Measurements from ENCODE around the gene GPLD1.

The GPLD1 gene

DNA sequence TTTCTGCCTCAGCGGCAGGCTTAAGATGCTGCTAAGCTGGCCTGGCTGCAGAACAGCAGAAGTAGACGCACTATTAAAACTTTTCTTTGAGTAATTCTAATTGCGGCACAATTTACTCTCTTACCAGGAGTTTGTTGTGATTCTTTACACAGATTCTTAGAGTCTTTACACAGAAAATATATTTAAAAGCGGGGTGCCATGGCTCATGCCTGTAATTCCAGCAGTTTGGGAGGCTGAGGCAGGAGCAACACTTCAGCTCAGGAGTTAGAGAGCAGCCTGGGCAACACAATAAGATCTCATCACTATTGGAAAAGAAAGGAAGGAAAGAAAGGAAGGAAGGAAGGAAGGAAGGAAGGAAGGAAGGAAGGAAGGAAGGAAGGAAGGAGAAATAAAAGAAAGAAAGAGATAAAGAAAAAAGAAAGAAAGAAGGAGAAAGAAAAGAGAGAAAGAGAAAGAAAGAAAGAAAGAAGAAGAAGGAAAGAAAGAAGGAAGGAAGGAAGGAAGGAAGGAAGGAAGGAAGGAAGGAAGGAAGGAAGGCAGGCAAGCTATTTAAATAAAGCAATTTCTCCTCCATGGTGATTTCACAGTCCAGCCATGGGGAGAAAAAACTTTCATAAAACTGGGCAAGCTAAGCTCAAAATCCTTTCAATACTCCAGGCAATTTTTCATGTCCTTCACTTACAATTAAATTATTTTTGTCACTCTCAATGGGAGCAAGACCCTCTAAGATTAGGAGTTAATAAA lies 107.7 kb downstream of the GPLD1 start:
- POLR2A ChIA-PET, result no interaction called here
- CTCF ChIA-PET, result interaction anchor here (2.1 kb wide), 1 partner anchor 22 kb away, joined by 7 read pairs; no protein-coding TSS in a partner anchor
- TF ChIP-seq L3MBTL2 (conservative IDR thresholded peaks at IDR 0.05) (no peak), TARDBP (IDR thresholded peaks at IDR 0.05) (no peak), SP1 (IDR thresholded peaks at IDR 0.05) (no peak), ELF4 (IDR thresholded peaks at IDR 0.05) (no peak), FOXK2 (IDR thresholded peaks at IDR 0.05) (no peak), HDGF (IDR thresholded peaks at IDR 0.05; ENCODE audit: borderline replicate concordance) (no peak), SUZ12 (IDR thresholded peaks at IDR 0.05) (no peak), FOXA1 (IDR thresholded peaks at IDR 0.05) (no peak)
- TF ChIP-seq, protein P1, sequence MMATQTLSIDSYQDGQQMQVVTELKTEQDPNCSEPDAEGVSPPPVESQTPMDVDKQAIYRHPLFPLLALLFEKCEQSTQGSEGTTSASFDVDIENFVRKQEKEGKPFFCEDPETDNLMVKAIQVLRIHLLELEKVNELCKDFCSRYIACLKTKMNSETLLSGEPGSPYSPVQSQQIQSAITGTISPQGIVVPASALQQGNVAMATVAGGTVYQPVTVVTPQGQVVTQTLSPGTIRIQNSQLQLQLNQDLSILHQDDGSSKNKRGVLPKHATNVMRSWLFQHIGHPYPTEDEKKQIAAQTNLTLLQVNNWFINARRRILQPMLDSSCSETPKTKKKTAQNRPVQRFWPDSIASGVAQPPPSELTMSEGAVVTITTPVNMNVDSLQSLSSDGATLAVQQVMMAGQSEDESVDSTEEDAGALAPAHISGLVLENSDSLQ (IDR thresholded peaks at IDR 0.05), result no peak
- no peak for DNase-seq (ENCODE audit: extremely low spot score)

DNA sequence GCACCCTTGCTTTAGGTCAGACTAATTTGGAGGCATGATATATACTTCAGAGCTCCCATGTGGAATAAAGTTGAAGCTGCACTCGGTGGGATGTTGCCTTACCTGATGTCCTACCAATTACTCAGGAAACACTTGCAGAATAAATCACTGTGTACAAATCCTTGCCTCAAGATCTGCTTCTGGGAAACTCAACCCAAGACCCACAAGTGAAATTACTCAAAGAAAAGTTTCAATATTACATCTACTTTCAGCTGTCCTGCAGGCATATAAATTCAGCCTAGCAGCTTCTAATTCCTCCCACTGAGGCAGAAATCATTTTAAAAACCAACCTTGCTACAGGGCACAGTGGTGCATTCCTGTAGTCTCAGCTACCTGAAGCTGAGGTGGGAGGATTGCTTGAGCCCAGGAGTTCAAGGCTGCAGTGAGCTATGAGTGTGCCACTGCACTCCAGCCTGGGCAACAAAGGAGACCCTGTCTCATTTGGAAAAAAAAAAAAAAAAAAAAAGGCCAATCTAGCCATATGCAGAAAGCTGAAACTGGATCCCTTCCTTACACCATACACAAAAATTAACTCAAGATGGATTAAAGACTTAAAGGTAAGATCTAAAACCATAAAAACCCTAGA lies 110.8 kb downstream of the GPLD1 start:
- ChIA-PET POLR2A (no interaction called here), CTCF (interaction anchor here (0.7 kb wide), 1 partner anchor 9 kb away, joined by 3 read pairs; no protein-coding TSS in a partner anchor)
- TF ChIP-seq BHLHE40 (IDR thresholded peaks at IDR 0.05; ENCODE audit: borderline replicate concordance), result no peak
- TF ChIP-seq TARDBP (IDR thresholded peaks at IDR 0.05), result no peak
- TF ChIP-seq SP1 (IDR thresholded peaks at IDR 0.05), result no peak
- no peak for TF ChIP-seq NFRKB (IDR thresholded peaks at IDR 0.05)
- no peak for TF ChIP-seq ELF4 (IDR thresholded peaks at IDR 0.05)
- no peak for TF ChIP-seq CTBP1 (IDR thresholded peaks at IDR 0.05; ENCODE audit: borderline replicate concordance)
- no peak for TF ChIP-seq ARNT (IDR thresholded peaks at IDR 0.05)
- TF ChIP-seq, protein P1 (IDR thresholded peaks at IDR 0.05), result no peak
- no peak for TF ChIP-seq FOXK2 (IDR thresholded peaks at IDR 0.05)
- TF ChIP-seq ZNF384 (IDR thresholded peaks at IDR 0.05), result no peak
- TF ChIP-seq L3MBTL2 (conservative IDR thresholded peaks at IDR 0.05), result no peak
- TF ChIP-seq LEF1 (IDR thresholded peaks at IDR 0.05; ENCODE audit: borderline replicate concordance), result no peak
- TF ChIP-seq FOXM1 (IDR thresholded peaks at IDR 0.05; ENCODE audit: borderline replicate concordance), result no peak
- no peak for TF ChIP-seq FOXA1 (IDR thresholded peaks at IDR 0.05)
- no peak for TF ChIP-seq HDGF (IDR thresholded peaks at IDR 0.05; ENCODE audit: borderline replicate concordance)
- TF ChIP-seq SUZ12 (IDR thresholded peaks at IDR 0.05), result no peak
- DNase-seq (ENCODE audit: extremely low spot score), result no peak
